ENCODE data around the gene CLN6.
"Not testable (repeated sequence)": the region's sequence is repeated elsewhere in the genome, so short reads cannot be mapped to it uniquely, and the experiment has no call there.

CLN6 gene

DNA sequence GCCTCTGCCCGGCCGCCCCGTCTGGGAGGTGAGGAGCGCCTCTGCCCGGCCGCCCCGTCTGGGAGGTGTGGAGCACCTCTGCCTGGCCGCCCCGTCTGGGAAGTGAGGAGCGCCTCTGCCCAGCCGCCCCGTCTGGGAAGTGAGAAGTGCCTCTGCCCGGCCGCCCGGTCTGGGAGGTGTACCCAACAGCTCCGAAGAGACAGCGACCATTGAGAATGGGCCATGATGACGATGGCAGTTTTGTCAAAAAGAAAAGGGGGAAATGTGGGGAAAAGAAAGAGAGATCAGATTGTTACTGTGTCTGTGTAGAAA is 7.1 kb downstream of the CLN6 start:
- not testable (repeated sequence) for H3K4me1 ChIP-seq (ENCODE audit: control insufficient read depth, insufficient read depth, low read length); H3K27me3 ChIP-seq (ENCODE audit: control insufficient read depth in 1 of 2, insufficient read depth in 2 of 2, low read length in 2 of 2); H3K9ac ChIP-seq (ENCODE audit: low read length in 2 of 2); H3K27ac ChIP-seq (ENCODE audit: low read length); H3K36me3 ChIP-seq (ENCODE audit: control insufficient read depth in 2 of 2, insufficient read depth in 2 of 2, low read length in 2 of 2); H3K9me3 ChIP-seq (ENCODE audit: control insufficient read depth in 2 of 2, low read length in 2 of 2); H3K4me3 ChIP-seq (ENCODE audit: low read length in 2 of 2)

DNA sequence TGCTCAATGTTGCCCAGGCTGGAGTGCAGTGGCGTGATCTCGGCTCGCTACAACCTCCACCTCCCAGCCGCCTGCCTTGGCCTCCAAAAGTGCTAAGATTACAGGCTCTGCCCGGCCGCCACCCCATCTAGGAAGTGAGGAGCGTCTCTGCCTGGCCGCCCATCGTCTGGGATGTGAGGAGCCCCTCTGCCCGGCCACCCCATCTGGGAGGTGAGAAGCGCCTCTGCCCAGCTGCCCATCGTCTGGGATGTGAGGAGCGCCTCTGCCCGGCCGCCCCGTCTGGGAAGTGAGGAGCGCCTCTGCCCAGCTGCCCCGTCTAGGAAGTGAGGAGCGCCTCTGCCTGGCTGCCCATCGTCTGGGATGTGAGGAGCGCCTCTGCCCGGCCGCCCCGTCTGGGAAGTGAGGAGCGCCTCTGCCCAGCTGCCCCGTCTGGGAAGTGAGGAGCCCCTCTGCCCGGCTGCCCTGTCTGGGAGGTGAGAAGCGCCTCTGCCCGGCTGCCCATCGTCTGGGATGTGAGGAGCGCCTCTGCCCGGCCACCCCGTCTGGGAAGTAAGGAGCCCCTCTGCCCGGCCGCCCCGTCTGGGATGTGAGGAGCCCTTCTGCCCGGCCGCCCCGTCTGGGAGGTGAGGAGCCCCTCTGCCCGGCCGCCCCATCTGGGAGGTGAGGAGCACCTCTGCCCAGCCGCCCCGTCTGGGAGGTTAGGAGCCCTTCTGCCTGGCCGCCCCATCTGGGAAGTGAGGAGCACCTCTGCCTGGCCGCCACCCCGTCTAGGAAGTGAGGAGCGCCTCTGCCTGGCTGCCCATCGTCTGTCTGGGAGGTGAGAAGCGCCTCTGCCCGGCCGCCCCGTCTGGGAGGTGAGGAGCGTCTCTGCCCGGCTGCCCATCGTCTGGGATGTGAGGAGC is 7.7 kb downstream of the CLN6 start:
- not testable (repeated sequence) for H3K27me3 ChIP-seq (ENCODE audit: control insufficient read depth in 1 of 2, insufficient read depth in 2 of 2, low read length in 2 of 2); H3K4me1 ChIP-seq (ENCODE audit: control insufficient read depth, insufficient read depth, low read length); H3K9ac ChIP-seq (ENCODE audit: low read length in 2 of 2); H3K9me3 ChIP-seq (ENCODE audit: control insufficient read depth in 2 of 2, low read length in 2 of 2); H3K27ac ChIP-seq (ENCODE audit: low read length); H3K36me3 ChIP-seq (ENCODE audit: control insufficient read depth in 2 of 2, insufficient read depth in 2 of 2, low read length in 2 of 2); H3K4me3 ChIP-seq (ENCODE audit: low read length in 2 of 2)

DNA sequence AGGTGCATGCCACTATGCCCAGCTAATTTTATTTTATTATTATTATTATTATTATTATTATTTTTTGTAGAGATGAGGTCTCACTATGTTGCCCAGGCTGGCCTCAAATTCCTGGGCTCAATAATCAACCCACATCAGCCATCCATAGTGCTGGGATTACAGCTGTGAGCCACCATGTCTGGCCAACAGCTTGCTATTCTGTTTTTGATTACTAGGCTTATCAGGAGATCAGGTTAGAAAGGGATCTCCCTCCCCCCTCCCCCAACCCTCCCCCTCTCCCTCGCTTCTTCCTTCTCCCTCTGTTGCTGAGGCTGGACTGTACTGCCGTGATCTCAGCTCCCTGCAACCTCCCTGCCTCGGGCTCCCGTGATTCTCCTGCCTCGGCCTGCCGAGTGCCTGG is 8.6 kb downstream of the CLN6 start:
- H3K9me3 ChIP-seq (ENCODE audit: control insufficient read depth in 2 of 2, low read length in 2 of 2) = no peaks in the 10 kb centered on the region
- no peaks in the 10 kb centered on the region for H3K27me3 ChIP-seq (ENCODE audit: control insufficient read depth in 1 of 2, insufficient read depth in 2 of 2, low read length in 2 of 2)
- H3K4me1 ChIP-seq (ENCODE audit: control insufficient read depth, insufficient read depth, low read length) = no peaks in the 10 kb centered on the region
- no peak overlapping the region for H3K4me3 ChIP-seq (ENCODE audit: low read length in 2 of 2)
- peaks cover 0 to 5% of the 10 kb centered on the region in 2 donors for H3K36me3 ChIP-seq (ENCODE audit: control insufficient read depth in 2 of 2, insufficient read depth in 2 of 2, low read length in 2 of 2)
- H3K27ac ChIP-seq (ENCODE audit: low read length) = no peak overlapping the region
- no peak overlapping the region for H3K9ac ChIP-seq (ENCODE audit: low read length in 2 of 2)

GRCh38 chr15:68220489-68220888 is 9.0 kb downstream of the CLN6 start:
- Histone ChIP-seq H3K9me3 (ENCODE audit: control insufficient read depth in 2 of 2, low read length in 2 of 2) (no peaks in the 10 kb centered on the region), H3K27me3 (ENCODE audit: control insufficient read depth in 1 of 2, insufficient read depth in 2 of 2, low read length in 2 of 2) (no peaks in the 10 kb centered on the region), H3K4me3 (ENCODE audit: low read length in 2 of 2) (no peak overlapping the region), H3K4me1 (ENCODE audit: control insufficient read depth, insufficient read depth, low read length) (no peaks in the 10 kb centered on the region), H3K27ac (ENCODE audit: low read length) (no peak overlapping the region), H3K9ac (ENCODE audit: low read length in 2 of 2) (no peak overlapping the region), H3K36me3 (ENCODE audit: control insufficient read depth in 2 of 2, insufficient read depth in 2 of 2, low read length in 2 of 2) (peaks cover 0 to 8% of the 10 kb centered on the region in 2 donors)

DNA sequence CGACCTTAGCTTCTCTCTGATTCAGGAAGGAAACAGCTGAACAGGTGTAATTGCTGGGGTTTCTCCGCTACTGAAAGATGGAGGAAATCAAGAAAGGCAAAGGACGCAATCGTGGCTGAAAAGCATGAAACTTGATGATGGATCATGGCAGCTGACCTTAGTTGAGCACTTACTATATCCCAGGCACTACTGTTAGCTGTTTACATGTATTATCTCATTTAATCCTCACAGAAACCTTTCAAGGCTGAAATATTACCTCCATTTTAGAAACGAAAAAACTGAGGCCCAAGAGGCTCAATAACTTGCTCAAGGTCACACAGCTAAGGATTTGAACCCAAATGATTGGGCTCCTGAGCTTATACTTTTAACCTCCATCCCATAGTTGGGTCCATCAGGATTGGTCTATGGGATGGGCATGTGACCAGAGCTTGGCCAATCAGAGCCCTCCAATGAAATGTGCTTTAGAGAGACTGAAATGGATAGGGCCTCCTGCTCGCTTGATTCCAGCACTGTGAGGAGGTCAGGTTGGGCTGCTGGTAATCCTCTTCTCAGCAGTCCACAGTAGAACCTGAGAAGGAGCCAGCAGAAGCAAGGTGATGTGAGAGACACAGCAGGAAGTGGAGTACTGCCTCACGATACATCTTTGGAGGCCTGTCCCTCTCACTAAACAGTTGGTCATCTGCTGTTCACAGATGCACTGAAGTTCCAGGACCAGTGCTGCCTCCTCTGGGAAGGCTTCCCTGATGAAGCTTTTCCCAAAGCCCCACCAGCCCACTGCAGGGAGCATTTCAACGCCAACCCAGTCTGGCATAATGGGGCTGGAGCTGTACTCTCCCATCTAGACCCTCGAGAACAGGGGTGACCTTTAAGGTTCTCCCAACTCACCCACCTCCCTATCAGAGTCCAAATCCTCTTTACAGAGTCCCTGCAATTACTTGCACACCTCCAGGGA is 10.4 kb downstream of the CLN6 start:
- H3K9ac ChIP-seq (ENCODE audit: low read length in 2 of 2) = no peak overlapping the region
- H3K27ac ChIP-seq (ENCODE audit: low read length) = no peak overlapping the region
- H3K9me3 ChIP-seq (ENCODE audit: control insufficient read depth in 2 of 2, low read length in 2 of 2) = no peaks in the 10 kb centered on the region
- H3K27me3 ChIP-seq (ENCODE audit: control insufficient read depth in 1 of 2, insufficient read depth in 2 of 2, low read length in 2 of 2) = no peaks in the 10 kb centered on the region
- peaks cover 0 to 8% of the 10 kb centered on the region in 2 donors for H3K36me3 ChIP-seq (ENCODE audit: control insufficient read depth in 2 of 2, insufficient read depth in 2 of 2, low read length in 2 of 2)
- H3K4me1 ChIP-seq (ENCODE audit: control insufficient read depth, insufficient read depth, low read length) = no peaks in the 10 kb centered on the region
- no peak overlapping the region for H3K4me3 ChIP-seq (ENCODE audit: low read length in 2 of 2)

GRCh38 chr15:68218331-68218730 is 11.2 kb downstream of the CLN6 start:
- H3K4me3 ChIP-seq (ENCODE audit: low read length in 2 of 2) = no peak overlapping the region
- no peak overlapping the region for H3K27ac ChIP-seq (ENCODE audit: low read length)
- H3K4me1 ChIP-seq (ENCODE audit: control insufficient read depth, insufficient read depth, low read length) = no peaks in the 10 kb centered on the region
- H3K27me3 ChIP-seq (ENCODE audit: control insufficient read depth in 1 of 2, insufficient read depth in 2 of 2, low read length in 2 of 2) = no peaks in the 10 kb centered on the region
- peaks cover 0 to 8% of the 10 kb centered on the region in 2 donors for H3K36me3 ChIP-seq (ENCODE audit: control insufficient read depth in 2 of 2, insufficient read depth in 2 of 2, low read length in 2 of 2)
- H3K9me3 ChIP-seq (ENCODE audit: control insufficient read depth in 2 of 2, low read length in 2 of 2) = no peaks in the 10 kb centered on the region
- no peak overlapping the region for H3K9ac ChIP-seq (ENCODE audit: low read length in 2 of 2)

- Histone ChIP-seq H3K4me1 (ENCODE audit: control insufficient read depth, insufficient read depth, low read length) (no peaks in the 10 kb centered on the region), H3K9me3 (ENCODE audit: control insufficient read depth in 2 of 2, low read length in 2 of 2) (no peaks in the 10 kb centered on the region)
These were observed 12.2 kb downstream of the CLN6 start for GRCh38 chr15:68217341-68217740.

GRCh38 chr15:68214838-68215254 is 14.7 kb downstream of the CLN6 start:
- H3K36me3 ChIP-seq (ENCODE audit: control insufficient read depth in 2 of 2, insufficient read depth in 2 of 2, low read length in 2 of 2) = peaks cover 0 to 8% of the 10 kb centered on the region in 2 donors
- no peaks in the 10 kb centered on the region for H3K9me3 ChIP-seq (ENCODE audit: control insufficient read depth in 2 of 2, low read length in 2 of 2)
- H3K4me3 ChIP-seq (ENCODE audit: low read length in 2 of 2) = no peak overlapping the region
- H3K4me1 ChIP-seq (ENCODE audit: control insufficient read depth, insufficient read depth, low read length) = peaks cover 12% of the 10 kb centered on the region
- no peaks in the 10 kb centered on the region for H3K27me3 ChIP-seq (ENCODE audit: control insufficient read depth in 1 of 2, insufficient read depth in 2 of 2, low read length in 2 of 2)
- H3K27ac ChIP-seq (ENCODE audit: low read length) = no peak overlapping the region
- no peak overlapping the region for H3K9ac ChIP-seq (ENCODE audit: low read length in 2 of 2)

More at GRCh38 chr15:68217341-68217740, 12.2 kb downstream of the CLN6 start:
- Histone ChIP-seq H3K9ac (ENCODE audit: low read length in 2 of 2) (no peak overlapping the region), H3K27ac (ENCODE audit: low read length) (no peak overlapping the region), H3K4me3 (ENCODE audit: low read length in 2 of 2) (no peak overlapping the region), H3K36me3 (ENCODE audit: control insufficient read depth in 2 of 2, insufficient read depth in 2 of 2, low read length in 2 of 2) (peaks cover 0 to 8% of the 10 kb centered on the region in 2 donors), H3K27me3 (ENCODE audit: control insufficient read depth in 1 of 2, insufficient read depth in 2 of 2, low read length in 2 of 2) (no peaks in the 10 kb centered on the region)

DNA sequence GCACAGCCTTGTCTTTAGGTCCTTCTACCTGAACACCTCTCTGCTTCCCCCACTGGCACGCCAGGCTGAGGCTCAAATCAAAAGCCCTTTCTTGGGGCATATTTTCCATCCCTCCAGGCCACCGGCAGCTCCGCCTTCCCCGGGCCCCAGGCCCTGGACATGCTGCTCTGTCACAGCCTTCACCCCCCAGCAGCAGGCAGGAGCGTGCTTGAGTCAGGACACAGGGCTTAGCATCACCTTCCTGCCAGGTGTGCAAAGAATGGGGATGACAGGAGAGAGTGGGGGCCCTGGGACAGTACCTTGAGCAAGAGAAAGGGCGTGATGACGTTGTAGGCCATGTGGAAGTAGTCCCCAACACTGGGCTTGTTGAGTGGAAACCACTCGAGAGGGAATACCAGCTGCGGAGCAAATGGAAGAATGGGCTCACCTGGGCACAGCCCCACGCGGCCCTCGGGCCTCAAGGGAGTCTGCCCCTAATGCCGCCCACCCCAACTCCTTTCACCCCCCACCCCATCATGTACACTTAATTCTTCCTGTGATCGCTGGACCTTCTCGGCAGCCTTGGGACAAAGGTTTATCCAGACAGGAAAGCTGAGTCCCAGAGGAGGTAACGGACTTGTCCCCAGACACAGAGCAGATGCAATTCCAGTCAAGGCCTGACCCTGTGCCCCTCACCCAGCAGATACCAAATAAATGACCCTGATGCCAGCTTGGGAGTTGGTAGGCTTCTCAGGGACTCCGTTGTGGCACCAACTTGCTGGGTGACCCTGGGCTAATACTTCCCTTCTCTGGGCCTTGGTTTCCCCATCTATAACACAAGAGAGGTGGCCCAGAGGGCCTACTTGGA is 15.3 kb downstream of the CLN6 start:
- Histone ChIP-seq H3K36me3 (ENCODE audit: control insufficient read depth in 2 of 2, insufficient read depth in 2 of 2, low read length in 2 of 2) (peaks cover 0 to 8% of the 10 kb centered on the region in 2 donors), H3K4me1 (ENCODE audit: control insufficient read depth, insufficient read depth, low read length) (peaks cover 12% of the 10 kb centered on the region), H3K27me3 (ENCODE audit: control insufficient read depth in 1 of 2, insufficient read depth in 2 of 2, low read length in 2 of 2) (no peaks in the 10 kb centered on the region), H3K27ac (ENCODE audit: low read length) (no peak overlapping the region), H3K9ac (ENCODE audit: low read length in 2 of 2) (no peak overlapping the region), H3K4me3 (ENCODE audit: low read length in 2 of 2) (no peak overlapping the region), H3K9me3 (ENCODE audit: control insufficient read depth in 2 of 2, low read length in 2 of 2) (no peaks in the 10 kb centered on the region)

DNA sequence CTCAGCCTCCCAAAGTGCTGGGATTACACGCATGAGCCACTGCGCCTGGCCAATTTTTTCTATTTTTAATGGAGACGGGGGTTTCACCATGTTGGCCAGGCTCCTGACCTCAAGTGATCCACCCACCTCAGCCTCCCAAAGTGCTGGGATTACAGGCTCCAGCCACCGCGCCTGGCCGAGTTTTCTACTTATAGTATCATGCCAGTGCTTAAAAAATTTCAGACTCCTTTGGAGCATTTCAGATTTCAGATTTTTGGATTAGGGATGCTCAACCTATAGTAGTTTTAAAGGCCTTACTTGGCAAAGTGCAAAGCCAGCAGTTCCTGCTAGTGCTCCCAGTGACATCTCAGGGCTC is 16.1 kb downstream of the CLN6 start:
- H3K4me1 ChIP-seq (ENCODE audit: control insufficient read depth, insufficient read depth, low read length) = peaks cover 12% of the 10 kb centered on the region
- H3K9ac ChIP-seq (ENCODE audit: low read length in 2 of 2); H3K27ac ChIP-seq (ENCODE audit: low read length); H3K4me3 ChIP-seq (ENCODE audit: low read length in 2 of 2); H3K36me3 ChIP-seq (ENCODE audit: control insufficient read depth in 2 of 2, insufficient read depth in 2 of 2, low read length in 2 of 2); H3K9me3 ChIP-seq (ENCODE audit: control insufficient read depth in 2 of 2, low read length in 2 of 2); H3K27me3 ChIP-seq (ENCODE audit: control insufficient read depth in 1 of 2, insufficient read depth in 2 of 2, low read length in 2 of 2): not testable (repeated sequence)
